ENCODE measurements around the gene MOCS2.
A peak's percentile ranks its signal among the peaks of the same experiment; 100 is the strongest.
"Not testable (repeated sequence)": the region's sequence is repeated elsewhere in the genome, so short reads cannot be mapped to it uniquely, and the experiment has no call there.

The MOCS2 gene

GRCh38 chr5:53113947-53114346, 4.4 kb upstream of the MOCS2 start:
- POLR2A ChIA-PET (ENCODE audit: low non-redundant PET), result no interaction called here
- no peak overlapping the region for H3K27ac ChIP-seq
- no peak for DNase-seq (ENCODE audit: low spot score)
- CTCF ChIA-PET, result interaction anchor here (0.7 kb wide), 1 partner anchor 31 kb away, joined by 3 read pairs; no protein-coding TSS in a partner anchor
- no peak for TF ChIP-seq CTCF (conservative IDR thresholded peaks at IDR 0.05; ENCODE audit: low read depth)

DNA sequence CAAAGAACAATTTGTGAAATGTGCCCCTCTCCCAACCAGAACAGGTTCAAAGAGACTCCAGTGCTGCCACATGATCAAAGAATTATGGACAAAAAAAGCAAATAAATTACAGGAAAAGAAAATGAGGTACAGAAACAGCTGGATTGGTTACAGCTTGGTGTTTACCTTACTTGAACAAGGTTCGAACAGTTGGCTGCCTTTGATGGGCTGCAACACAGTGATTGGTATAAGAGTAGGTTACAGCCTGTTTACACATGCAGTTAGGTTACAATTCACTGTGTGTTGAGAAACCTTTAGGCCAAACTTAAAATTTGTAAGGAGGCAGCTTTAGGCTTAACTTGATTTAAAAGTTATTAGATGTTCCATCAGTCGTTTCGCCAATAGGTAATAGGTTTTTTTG, 3.4 kb upstream of the MOCS2 start:
- ChIA-PET CTCF (no interaction called here), POLR2A (ENCODE audit: low non-redundant PET) (no interaction called here)
- no peak overlapping the region for H3K27ac ChIP-seq
- DNase-seq (ENCODE audit: low spot score), result no peak
- no peak for TF ChIP-seq CTCF (conservative IDR thresholded peaks at IDR 0.05; ENCODE audit: low read depth)

- CTCF ChIA-PET; POLR2A ChIA-PET (ENCODE audit: low non-redundant PET); H3K27ac ChIP-seq; DNase-seq (ENCODE audit: low spot score): not testable (repeated sequence)
Measured at GRCh38 chr5:53112307-53112706, 2.8 kb upstream of the MOCS2 start.

DNA sequence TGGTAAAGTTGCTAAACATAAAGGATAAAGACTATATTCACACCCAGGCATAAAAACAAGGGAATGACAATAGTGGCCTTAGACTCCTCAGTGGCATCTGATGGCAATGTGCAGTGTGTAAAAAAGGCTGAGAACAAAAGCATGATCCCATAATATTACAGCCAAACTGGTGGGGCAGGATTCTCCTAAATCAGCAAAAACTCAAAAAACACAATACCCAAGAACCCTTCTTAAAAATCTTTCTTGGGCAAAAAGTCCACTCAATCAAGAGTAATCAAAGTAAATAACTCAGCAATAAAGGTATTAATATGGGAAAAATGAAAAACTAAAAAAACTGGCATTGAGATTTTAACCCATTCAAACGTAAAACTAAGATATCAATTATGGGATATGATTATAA, 1.6 kb upstream of the MOCS2 start:
- ChIA-PET CTCF (no interaction called here), POLR2A (ENCODE audit: low non-redundant PET) (no interaction called here)

GRCh38 chr5:53110156-53110555, 599 bp upstream of the MOCS2 start:
- DNase-seq (ENCODE audit: low spot score), result no peak
- no peak for TF ChIP-seq CTCF (conservative IDR thresholded peaks at IDR 0.05; ENCODE audit: low read depth)
- ChIA-PET CTCF (interaction anchor here (0.6 to 1.4 kb wide), 4 partner anchors 13 to 162 kb away, joined by 3 to 4 read pairs (median 4); no protein-coding TSS in a partner anchor), POLR2A (ENCODE audit: low non-redundant PET) (no interaction called here)
- peak overlapping the region; percentile 77 for H3K27ac ChIP-seq

More for the DNA sequence above, 1.6 kb upstream of the MOCS2 start:
- no peak overlapping the region for H3K27ac ChIP-seq
- no peak for DNase-seq (ENCODE audit: low spot score)
- TF ChIP-seq CTCF (conservative IDR thresholded peaks at IDR 0.05; ENCODE audit: low read depth), result no peak

DNA sequence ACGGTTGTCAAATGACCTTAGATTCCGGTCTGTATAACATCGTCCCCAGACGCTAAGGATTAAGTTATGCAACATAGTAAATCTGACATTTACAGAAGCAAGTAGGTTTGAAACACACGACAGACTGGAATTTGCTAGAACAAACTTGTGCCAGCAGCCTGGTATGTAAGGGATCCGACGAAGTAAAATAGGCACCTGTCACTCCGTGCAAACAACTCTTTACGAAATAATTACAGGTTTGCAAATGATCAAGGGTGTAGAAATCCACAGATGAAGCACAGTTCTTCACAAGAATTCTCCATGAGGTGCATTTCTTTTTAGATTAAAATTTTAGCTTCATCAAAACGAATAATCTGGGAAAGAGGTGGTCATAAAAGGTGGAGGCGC, 508 bp downstream of the MOCS2 start:
- DNase-seq (ENCODE audit: low spot score), result peak; percentile 22
- ChIA-PET CTCF (interaction anchor here (0.6 to 1.4 kb wide), 4 partner anchors 13 to 161 kb away, joined by 3 to 4 read pairs (median 3); no protein-coding TSS in a partner anchor), POLR2A (ENCODE audit: low non-redundant PET) (interaction anchor here (0.6 kb wide), 1 partner anchor 675 kb away, joined by 3 read pairs; no protein-coding TSS in a partner anchor)
- peak overlapping the region; percentile 77 for H3K27ac ChIP-seq
- no peak for TF ChIP-seq CTCF (conservative IDR thresholded peaks at IDR 0.05; ENCODE audit: low read depth)

GRCh38 chr5:53105611-53106300, 3.8 kb downstream of the MOCS2 start:
- CTCF ChIA-PET, result interaction anchor here (0.6 kb wide), 1 partner anchor 18 kb away, joined by 3 read pairs; no protein-coding TSS in a partner anchor
- no peak for DNase-seq (ENCODE audit: low spot score)
- no peak overlapping the region for H3K27ac ChIP-seq
- TF ChIP-seq CTCF (conservative IDR thresholded peaks at IDR 0.05; ENCODE audit: low read depth), result no peak
- POLR2A ChIA-PET (ENCODE audit: low non-redundant PET), result no interaction called here

Data from RWPE1 (cell line).